RWPE2 (cell line): ENCODE results near the gene PDE6B.
A peak's percentile ranks its signal among the peaks of the same experiment; 100 is the strongest.

Source experiments
- ATAC-seq: fragments of 200-7000 bp; cut with Tn5 transposase; 3 replicates; pipeline ENCODE4 v1.9.1; 2021; ENCODE audit warnings: low read depth
- DNase-seq: peaks from one replicate; pipeline ENCODE4 v3.0.0-alpha.2; 2020; ENCODE audit warnings: low spot score
- H3K27ac ChIP-seq: fragments of 450-650 bp; 2 replicates; pipeline ENCODE4 v1.5.1; 2017; ENCODE audit warnings: mild to moderate bottlenecking; ENCODE audit not compliant: poor library complexity, severe bottlenecking
- H3K27me3 ChIP-seq: fragments of 250-450 bp; sonication (Bioruptor Pico); 2 replicates; pipeline ENCODE4 v1.5.1; 2021; ENCODE audit warnings: mild to moderate bottlenecking, moderate library complexity; ENCODE audit not compliant: insufficient read depth, poor library complexity, severe bottlenecking
- H3K36me3 ChIP-seq: fragments of 250-450 bp; sonication (Bioruptor Pico); 2 replicates; pipeline ENCODE4 v1.5.1; 2020; ENCODE audit warnings: low read depth, mild to moderate bottlenecking, moderate library complexity
- H3K4me1 ChIP-seq: fragments of 250-450 bp; sonication (Bioruptor Pico); 2 replicates; pipeline ENCODE4 v1.5.1; 2021; ENCODE audit warnings: mild to moderate bottlenecking, moderate library complexity; ENCODE audit not compliant: insufficient read depth, poor library complexity, severe bottlenecking
- H3K4me3 ChIP-seq: fragments of 250-450 bp; sonication (Bioruptor Pico); 2 replicates; pipeline ENCODE4 v1.5.1; 2021; ENCODE audit warnings: mild to moderate bottlenecking, moderate library complexity; ENCODE audit not compliant: severe bottlenecking
- H3K9me3 ChIP-seq: fragments of 250-450 bp; sonication (Bioruptor Pico); 2 replicates; pipeline ENCODE4 v1.5.1; 2021; ENCODE audit warnings: mild to moderate bottlenecking, moderate library complexity; ENCODE audit not compliant: severe bottlenecking
- TF ChIP-seq, protein P1 (sequence below): fragments of 450-650 bp; IDR thresholded peaks from one replicate; pipeline ENCODE4 v1.5.1; 2017; ENCODE audit warnings: mild to moderate bottlenecking, moderate library complexity; ENCODE audit not compliant: poor library complexity, severe bottlenecking

Gene PDE6B

DNA sequence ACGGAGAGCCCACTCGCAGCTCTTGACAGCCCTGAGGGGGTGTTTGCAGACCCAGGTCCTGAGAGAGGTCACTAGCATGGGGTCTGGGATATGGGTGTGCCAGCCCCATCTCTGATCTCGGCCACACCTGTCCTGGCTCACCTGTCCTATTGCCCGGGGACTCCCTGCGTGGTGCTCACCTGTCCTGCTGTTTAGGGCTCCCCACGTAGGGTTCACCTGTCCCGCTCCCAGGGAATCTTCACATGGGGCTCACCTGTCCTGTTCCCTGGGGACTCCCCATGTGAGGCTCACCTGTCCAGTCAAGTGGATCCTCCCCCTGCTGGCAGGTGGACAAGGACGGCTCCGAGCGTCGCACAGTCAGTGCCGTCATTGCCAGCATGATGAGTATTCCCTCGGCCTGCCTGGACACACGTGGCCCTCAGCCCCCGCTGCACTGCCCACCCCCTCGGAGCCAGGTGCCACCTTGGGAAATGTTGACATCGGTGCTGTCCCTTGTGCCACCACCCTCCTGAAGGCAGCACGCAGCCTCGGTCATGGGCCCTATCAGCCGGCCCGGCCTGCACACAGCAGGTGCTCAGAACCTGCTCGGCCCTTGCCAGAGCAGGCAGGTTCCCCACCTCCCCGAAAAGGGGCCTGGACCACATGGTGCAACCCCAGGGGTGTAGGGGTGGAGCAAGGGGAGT is 57.3 kb downstream of the PDE6B start:
- H3K36me3 ChIP-seq = no peaks in the 10 kb centered on the region
- no peak for ATAC-seq
- no peaks in the 10 kb centered on the region for H3K27me3 ChIP-seq
- H3K4me1 ChIP-seq = peaks cover 18% of the 10 kb centered on the region
- H3K4me3 ChIP-seq = no peak overlapping the region
- no peaks in the 10 kb centered on the region for H3K9me3 ChIP-seq
- TF ChIP-seq, protein P1, sequence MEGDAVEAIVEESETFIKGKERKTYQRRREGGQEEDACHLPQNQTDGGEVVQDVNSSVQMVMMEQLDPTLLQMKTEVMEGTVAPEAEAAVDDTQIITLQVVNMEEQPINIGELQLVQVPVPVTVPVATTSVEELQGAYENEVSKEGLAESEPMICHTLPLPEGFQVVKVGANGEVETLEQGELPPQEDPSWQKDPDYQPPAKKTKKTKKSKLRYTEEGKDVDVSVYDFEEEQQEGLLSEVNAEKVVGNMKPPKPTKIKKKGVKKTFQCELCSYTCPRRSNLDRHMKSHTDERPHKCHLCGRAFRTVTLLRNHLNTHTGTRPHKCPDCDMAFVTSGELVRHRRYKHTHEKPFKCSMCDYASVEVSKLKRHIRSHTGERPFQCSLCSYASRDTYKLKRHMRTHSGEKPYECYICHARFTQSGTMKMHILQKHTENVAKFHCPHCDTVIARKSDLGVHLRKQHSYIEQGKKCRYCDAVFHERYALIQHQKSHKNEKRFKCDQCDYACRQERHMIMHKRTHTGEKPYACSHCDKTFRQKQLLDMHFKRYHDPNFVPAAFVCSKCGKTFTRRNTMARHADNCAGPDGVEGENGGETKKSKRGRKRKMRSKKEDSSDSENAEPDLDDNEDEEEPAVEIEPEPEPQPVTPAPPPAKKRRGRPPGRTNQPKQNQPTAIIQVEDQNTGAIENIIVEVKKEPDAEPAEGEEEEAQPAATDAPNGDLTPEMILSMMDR = no peak
- H3K27ac ChIP-seq = no peak overlapping the region
- DNase-seq = peak; percentile 47

GRCh38 chr4:683247-683897 is 58.0 kb downstream of the PDE6B start:
- Histone ChIP-seq H3K27me3 (no peaks in the 10 kb centered on the region), H3K36me3 (no peaks in the 10 kb centered on the region), H3K4me3 (no peak overlapping the region), H3K27ac (no peak overlapping the region), H3K9me3 (no peaks in the 10 kb centered on the region), H3K4me1 (peaks cover 15% of the 10 kb centered on the region)
- TF ChIP-seq, protein P1 = no peak
- no peak for ATAC-seq
- DNase-seq = no peak

DNA sequence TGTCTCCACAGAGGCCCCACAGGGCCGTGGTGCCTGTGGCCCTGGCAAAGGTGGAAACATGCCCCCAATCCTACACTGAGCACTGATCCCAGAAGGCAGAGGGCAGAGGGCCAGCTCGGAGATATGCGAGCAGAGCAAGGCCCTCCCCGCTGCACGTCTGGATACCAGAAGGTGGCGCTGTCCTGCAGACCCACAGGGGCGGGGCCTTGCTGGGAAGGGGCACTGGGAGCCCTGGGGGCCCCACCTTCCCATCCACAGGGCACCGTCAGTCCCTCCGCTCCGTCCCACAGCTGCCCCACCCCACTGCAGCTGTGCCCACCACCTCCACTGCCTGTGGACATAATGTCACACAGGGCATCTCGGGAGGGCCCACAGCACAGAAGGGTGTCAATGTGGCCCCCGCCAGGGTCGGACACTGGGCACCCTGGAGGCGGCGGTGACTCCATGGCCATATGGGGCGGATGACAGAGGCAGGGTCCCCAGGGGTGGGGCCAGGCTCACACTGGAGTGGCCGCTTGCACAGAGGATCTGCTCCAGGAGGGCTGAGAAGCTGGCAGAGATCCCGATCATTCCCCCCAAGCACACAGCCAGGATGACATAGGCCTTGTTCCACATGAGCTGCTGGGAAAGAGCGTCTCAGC is 58.7 kb downstream of the PDE6B start:
- Histone ChIP-seq H3K9me3 (no peaks in the 10 kb centered on the region), H3K4me1 (peaks cover 12% of the 10 kb centered on the region), H3K36me3 (no peaks in the 10 kb centered on the region), H3K4me3 (no peak overlapping the region), H3K27me3 (no peaks in the 10 kb centered on the region), H3K27ac (no peak overlapping the region)
- DNase-seq = no peak
- ATAC-seq = peak; percentile 17; the same call in 1 of the 3 replicates
- TF ChIP-seq, protein P1 = peak; percentile 65

- H3K4me3 ChIP-seq = no peak overlapping the region
- TF ChIP-seq, protein P1 = no peak
- no peak overlapping the region for H3K27ac ChIP-seq
- no peaks in the 10 kb centered on the region for H3K9me3 ChIP-seq
- H3K27me3 ChIP-seq = no peaks in the 10 kb centered on the region
- no peak for ATAC-seq
- peak; percentile 68 for DNase-seq
- H3K4me1 ChIP-seq = peaks cover 12% of the 10 kb centered on the region
- no peaks in the 10 kb centered on the region for H3K36me3 ChIP-seq
Observed at GRCh38 chr4:684623-685327, 59.4 kb downstream of the PDE6B start.
